Suppressor macrophage treated with lipopolysaccharide for 1 hour (primary cell): ENCODE measurements around the gene ZNF598.
A peak's percentile ranks its signal among the peaks of the same experiment; 100 is the strongest.

Experiments used
- DNase-seq, 3 donors: peaks; one replicate each; pipeline ENCODE4 v3.0.0-alpha.2; 2020 to 2022

Gene ZNF598

GRCh38 chr16:2009791-2010510 lies at the start of gene ZNF598:
ZNF598 (minus strand) TSS chr16:2009821.
- DNase-seq: peak; percentile 91 to 96 (median 95)

- DNase-seq: no peak
These were observed 49.3 kb upstream of the ZNF598 start for GRCh38 chr16:2058872-2059271.

- DNase-seq: no peak
These were observed 48.8 kb upstream of the ZNF598 start for GRCh38 chr16:2058420-2058819.

- DNase-seq: no peak
These were observed 47.8 kb upstream of the ZNF598 start for GRCh38 chr16:2057438-2057837.

GRCh38 chr16:2056681-2057407 lies 47.2 kb upstream of the ZNF598 start:
- no peak for DNase-seq

GRCh38 chr16:2056077-2056476 lies 46.5 kb upstream of the ZNF598 start:
- peak in 1 of 3 donors; percentile 51 for DNase-seq

GRCh38 chr16:2054543-2055245 lies 45.1 kb upstream of the ZNF598 start:
- no peak for DNase-seq

- DNase-seq: no peak
These were observed 44.3 kb upstream of the ZNF598 start for GRCh38 chr16:2053897-2054296.

- DNase-seq: no peak
These were observed 43.6 kb upstream of the ZNF598 start for GRCh38 chr16:2053211-2053610.

GRCh38 chr16:2048116-2048543 lies 38.5 kb upstream of the ZNF598 start:
- peak in 1 of 3 donors; percentile 39 for DNase-seq

GRCh38 chr16:2047330-2048115 lies 37.9 kb upstream of the ZNF598 start, which contains the start of the genes NTHL1 and TSC2:
NTHL1 (minus strand) TSS chr16:2047834; CDS start chr16:2047823, 11 bp downstream.
TSC2 (plus strand) TSS chr16:2047985; CDS start chr16:2048616, 631 bp downstream.
- DNase-seq: peak; percentile 97 to 98 (median 98)

GRCh38 chr16:2046893-2047329 lies 37.3 kb upstream of the ZNF598 start:
- DNase-seq: no peak

GRCh38 chr16:2045965-2046892 lies 36.6 kb upstream of the ZNF598 start:
- no peak for DNase-seq

GRCh38 chr16:2044541-2044940 lies 34.9 kb upstream of the ZNF598 start:
- no peak for DNase-seq

GRCh38 chr16:2043667-2044451 lies 34.2 kb upstream of the ZNF598 start:
- DNase-seq: peak; percentile 90 to 95 (median 91)

GRCh38 chr16:2042986-2043666 lies 33.5 kb upstream of the ZNF598 start:
- DNase-seq: peak in 2 of 3 donors; percentile 55 to 72

- DNase-seq: no peak
These were observed 32.8 kb upstream of the ZNF598 start for GRCh38 chr16:2042171-2042985.

- DNase-seq: no peak
These were observed 31.3 kb upstream of the ZNF598 start for GRCh38 chr16:2040787-2041522.
